22Rv1 (cell line): ENCODE data around the gene USP40.

Experiments
- H3K27ac ChIP-seq: fragments of 450-650 bp; 2 replicates; pipeline ENCODE4 v1.5.1; 2017
- CTCF ChIP-seq: fragments of 450-650 bp; IDR thresholded peaks from 2 replicates; pipeline ENCODE4 v1.5.1; 2017; ENCODE audit warnings: mild to moderate bottlenecking
- ZFX ChIP-seq: fragments of 450-650 bp; IDR thresholded peaks from 2 replicates; pipeline ENCODE4 v1.6.1; 2017; ENCODE audit warnings: antibody characterized with exemption, borderline replicate concordance

The USP40 gene

DNA sequence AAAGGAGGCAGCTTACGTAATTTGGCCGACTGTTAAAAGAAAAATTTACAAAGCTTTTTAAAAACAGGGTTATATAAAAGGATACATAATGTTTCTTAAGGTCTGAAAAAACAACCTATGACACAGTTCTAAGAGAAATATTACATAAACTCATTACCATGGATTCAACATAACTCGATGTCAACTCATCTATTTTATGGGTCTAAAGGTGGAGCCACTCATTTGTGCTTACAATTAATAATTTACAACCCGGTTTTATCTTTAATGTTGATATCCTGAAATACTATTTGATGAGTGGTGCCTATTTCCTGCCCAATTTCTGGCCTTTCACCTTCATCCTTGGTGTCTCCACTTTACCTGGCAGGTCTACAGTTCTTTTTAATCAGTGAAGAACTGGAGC is 15.1 kb downstream of the USP40 start:
- no peak overlapping the region for H3K27ac ChIP-seq
- no peak for TF ChIP-seq CTCF
- TF ChIP-seq ZFX, result no peak

DNA sequence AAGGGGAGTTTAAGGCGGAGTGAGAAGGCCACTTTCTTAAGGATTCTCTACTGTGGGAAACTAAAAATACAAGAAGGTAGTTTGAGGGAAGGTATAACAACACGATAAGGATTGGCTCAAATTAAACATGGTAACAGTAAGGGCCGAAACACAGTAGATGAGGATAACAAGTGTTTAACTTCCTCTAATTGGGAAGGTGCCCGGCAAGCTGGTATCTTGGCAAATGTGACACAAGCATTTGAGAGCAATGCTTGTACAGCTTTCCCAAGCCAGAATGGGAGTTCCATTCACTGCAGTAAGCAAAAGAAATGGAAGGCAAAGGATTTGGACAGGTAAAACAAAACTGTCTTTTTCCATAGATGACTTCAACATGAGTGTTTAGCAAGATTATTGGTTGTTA is 19.8 kb downstream of the USP40 start:
- H3K27ac ChIP-seq, result no peak overlapping the region
- TF ChIP-seq CTCF, result no peak
- no peak for TF ChIP-seq ZFX

DNA sequence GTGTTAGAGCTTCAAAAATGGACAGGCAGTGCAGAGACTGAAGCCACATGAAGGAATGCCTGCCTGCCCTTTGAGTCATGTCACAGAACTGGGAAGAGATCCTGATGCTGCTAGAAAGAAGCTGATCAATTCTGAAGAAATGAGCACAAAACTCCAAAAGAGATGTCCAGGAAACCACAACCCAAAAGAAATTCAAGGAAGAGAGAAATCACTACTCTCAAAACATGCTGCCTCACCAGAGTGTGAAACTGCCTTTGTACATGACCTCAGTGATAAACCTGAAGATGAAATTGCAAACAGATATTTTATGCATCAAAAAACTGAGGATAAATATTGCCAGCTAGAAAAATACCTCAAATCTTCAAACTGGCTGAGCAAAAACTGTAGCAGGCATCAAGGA is 20.5 kb downstream of the USP40 start:
- no peak overlapping the region for H3K27ac ChIP-seq

DNA sequence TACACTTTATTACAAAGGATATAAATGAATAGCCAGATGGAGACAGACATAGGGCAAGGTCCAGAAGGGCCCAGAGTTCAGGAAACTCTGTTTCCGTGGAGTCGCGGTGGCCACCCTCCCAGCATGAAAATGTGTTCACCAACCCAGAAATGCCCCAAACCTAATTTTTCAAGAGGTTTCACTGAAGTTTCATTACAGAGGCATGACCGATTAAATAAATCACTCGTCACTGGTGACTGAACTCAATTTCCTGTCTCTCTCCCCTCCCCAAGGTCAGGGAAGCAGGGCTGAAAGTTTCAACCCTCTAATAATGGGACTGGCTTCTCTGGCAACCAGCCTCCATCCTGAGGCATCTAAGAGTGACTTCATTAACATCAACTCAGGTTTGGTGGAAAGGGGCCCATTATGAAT is 22.4 kb downstream of the USP40 start:
- no peak overlapping the region for H3K27ac ChIP-seq
- TF ChIP-seq CTCF (no peak), ZFX (no peak)

More for the DNA sequence above, 20.5 kb downstream of the USP40 start:
- TF ChIP-seq ZFX, result no peak
- TF ChIP-seq CTCF, result no peak

GRCh38 chr2:233542507-233542906 is 24.1 kb downstream of the USP40 start:
- no peak overlapping the region for H3K27ac ChIP-seq
- no peak for TF ChIP-seq CTCF

DNA sequence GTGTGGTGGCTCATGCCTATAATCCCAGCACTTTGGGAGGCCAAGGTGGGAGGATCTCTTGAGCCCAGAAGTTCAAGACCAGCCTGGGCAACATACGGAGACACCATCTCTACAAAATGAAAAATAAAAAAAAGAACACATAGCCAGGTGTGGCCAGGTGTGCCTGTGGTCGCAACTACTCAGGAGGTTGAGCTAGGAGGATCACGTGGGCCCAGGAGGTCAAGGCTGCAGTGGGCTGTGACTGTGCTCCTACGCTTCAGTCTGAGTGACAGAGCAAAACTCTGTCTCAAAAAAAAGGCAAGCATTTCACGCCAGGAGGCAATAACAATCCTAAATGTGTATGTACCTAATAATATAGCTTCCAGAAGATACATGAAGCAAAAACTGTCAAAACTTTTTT is 27.8 kb downstream of the USP40 start:
- no peak overlapping the region for H3K27ac ChIP-seq

GRCh38 chr2:233535271-233535670 is 31.3 kb downstream of the USP40 start:
- no peak overlapping the region for H3K27ac ChIP-seq
- TF ChIP-seq CTCF (no peak), ZFX (no peak)

More for the DNA sequence above, 27.8 kb downstream of the USP40 start:
- TF ChIP-seq CTCF (no peak), ZFX (no peak)
